ENCODE data around the gene FALEC. TPM values are rescaled to one million over a fixed set of nuclear protein-coding genes. Genes with fewer than 3 reads are reported as not detected.

The FALEC gene
- total and polyA plus RNA-seq, 2 experiments from 2014 or later: 1.7 TPM; not detected in 1

DNA sequence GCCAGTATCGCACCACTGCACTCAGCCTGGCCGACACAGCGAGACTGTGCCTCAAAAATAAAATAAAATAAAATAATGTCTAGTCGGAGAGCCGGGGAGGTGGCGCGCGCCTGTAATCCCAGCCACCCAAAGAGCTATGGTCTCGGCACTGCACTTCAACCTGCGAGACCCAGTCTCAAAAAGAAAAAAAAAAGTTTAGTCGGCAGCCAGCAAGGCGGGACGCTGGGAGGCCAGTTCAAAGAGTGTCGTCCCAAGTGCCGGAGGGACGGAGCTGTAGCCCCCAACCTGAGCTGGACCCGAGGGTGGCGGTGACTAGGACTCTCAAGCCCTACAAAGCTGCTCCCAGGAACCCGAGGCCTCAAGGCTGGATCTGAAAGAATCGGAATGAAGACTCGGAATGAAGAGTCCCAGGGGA is 632 bp upstream of the FALEC start:
- TF ChIP-seq, protein P1, sequence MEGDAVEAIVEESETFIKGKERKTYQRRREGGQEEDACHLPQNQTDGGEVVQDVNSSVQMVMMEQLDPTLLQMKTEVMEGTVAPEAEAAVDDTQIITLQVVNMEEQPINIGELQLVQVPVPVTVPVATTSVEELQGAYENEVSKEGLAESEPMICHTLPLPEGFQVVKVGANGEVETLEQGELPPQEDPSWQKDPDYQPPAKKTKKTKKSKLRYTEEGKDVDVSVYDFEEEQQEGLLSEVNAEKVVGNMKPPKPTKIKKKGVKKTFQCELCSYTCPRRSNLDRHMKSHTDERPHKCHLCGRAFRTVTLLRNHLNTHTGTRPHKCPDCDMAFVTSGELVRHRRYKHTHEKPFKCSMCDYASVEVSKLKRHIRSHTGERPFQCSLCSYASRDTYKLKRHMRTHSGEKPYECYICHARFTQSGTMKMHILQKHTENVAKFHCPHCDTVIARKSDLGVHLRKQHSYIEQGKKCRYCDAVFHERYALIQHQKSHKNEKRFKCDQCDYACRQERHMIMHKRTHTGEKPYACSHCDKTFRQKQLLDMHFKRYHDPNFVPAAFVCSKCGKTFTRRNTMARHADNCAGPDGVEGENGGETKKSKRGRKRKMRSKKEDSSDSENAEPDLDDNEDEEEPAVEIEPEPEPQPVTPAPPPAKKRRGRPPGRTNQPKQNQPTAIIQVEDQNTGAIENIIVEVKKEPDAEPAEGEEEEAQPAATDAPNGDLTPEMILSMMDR (conservative IDR thresholded peaks at IDR 0.05; ENCODE audit: low read depth in 2 of 2): no peak
- TF ChIP-seq ZNF331 (CRISPR knock-in tag; IDR thresholded peaks at IDR 0.05; ENCODE audit: low read depth) (no peak), EZH2 (IDR thresholded peaks at IDR 0.05; ENCODE audit: low read depth, unreplicated experiment) (no peak)
- TF ChIP-seq, protein P2, sequence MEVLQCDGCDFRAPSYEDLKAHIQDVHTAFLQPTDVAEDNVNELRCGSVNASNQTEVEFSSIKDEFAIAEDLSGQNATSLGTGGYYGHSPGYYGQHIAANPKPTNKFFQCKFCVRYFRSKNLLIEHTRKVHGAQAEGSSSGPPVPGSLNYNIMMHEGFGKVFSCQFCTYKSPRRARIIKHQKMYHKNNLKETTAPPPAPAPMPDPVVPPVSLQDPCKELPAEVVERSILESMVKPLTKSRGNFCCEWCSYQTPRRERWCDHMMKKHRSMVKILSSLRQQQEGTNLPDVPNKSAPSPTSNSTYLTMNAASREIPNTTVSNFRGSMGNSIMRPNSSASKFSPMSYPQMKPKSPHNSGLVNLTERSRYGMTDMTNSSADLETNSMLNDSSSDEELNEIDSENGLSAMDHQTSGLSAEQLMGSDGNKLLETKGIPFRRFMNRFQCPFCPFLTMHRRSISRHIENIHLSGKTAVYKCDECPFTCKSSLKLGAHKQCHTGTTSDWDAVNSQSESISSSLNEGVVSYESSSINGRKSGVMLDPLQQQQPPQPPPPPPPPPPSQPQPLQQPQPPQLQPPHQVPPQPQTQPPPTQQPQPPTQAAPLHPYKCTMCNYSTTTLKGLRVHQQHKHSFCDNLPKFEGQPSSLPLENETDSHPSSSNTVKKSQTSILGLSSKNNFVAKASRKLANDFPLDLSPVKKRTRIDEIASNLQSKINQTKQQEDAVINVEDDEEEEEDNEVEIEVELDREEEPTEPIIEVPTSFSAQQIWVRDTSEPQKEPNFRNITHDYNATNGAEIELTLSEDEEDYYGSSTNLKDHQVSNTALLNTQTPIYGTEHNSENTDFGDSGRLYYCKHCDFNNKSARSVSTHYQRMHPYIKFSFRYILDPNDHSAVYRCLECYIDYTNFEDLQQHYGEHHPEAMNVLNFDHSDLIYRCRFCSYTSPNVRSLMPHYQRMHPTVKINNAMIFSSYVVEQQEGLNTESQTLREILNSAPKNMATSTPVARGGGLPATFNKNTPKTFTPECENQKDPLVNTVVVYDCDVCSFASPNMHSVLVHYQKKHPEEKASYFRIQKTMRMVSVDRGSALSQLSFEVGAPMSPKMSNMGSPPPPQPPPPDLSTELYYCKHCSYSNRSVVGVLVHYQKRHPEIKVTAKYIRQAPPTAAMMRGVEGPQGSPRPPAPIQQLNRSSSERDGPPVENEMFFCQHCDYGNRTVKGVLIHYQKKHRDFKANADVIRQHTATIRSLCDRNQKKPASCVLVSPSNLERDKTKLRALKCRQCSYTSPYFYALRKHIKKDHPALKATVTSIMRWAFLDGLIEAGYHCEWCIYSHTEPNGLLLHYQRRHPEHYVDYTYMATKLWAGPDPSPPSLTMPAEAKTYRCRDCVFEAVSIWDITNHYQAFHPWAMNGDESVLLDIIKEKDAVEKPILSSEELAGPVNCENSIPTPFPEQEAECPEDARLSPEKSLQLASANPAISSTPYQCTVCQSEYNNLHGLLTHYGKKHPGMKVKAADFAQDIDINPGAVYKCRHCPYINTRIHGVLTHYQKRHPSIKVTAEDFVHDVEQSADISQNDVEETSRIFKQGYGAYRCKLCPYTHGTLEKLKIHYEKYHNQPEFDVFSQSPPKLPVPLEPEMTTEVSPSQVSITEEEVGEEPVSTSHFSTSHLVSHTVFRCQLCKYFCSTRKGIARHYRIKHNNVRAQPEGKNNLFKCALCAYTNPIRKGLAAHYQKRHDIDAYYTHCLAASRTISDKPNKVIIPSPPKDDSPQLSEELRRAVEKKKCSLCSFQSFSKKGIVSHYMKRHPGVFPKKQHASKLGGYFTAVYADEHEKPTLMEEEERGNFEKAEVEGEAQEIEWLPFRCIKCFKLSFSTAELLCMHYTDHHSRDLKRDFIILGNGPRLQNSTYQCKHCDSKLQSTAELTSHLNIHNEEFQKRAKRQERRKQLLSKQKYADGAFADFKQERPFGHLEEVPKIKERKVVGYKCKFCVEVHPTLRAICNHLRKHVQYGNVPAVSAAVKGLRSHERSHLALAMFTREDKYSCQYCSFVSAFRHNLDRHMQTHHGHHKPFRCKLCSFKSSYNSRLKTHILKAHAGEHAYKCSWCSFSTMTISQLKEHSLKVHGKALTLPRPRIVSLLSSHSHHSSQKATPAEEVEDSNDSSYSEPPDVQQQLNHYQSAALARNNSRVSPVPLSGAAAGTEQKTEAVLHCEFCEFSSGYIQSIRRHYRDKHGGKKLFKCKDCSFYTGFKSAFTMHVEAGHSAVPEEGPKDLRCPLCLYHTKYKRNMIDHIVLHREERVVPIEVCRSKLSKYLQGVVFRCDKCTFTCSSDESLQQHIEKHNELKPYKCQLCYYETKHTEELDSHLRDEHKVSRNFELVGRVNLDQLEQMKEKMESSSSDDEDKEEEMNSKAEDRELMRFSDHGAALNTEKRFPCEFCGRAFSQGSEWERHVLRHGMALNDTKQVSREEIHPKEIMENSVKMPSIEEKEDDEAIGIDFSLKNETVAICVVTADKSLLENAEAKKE (CRISPR knock-in tag; IDR thresholded peaks at IDR 0.05): no peak
- Histone ChIP-seq H3K4me1 (ENCODE audit: insufficient read depth) (peaks cover 7% of the 10 kb centered on the region; the same call in 1 of the 2 replicates), H3K27ac (ENCODE audit: low read depth) (peak overlapping the region; percentile 46; the same call in 1 of the 2 replicates), H3K36me3 (ENCODE audit: insufficient read depth) (no peaks in the 10 kb centered on the region), H3K27me3 (ENCODE audit: insufficient read depth) (no peaks in the 10 kb centered on the region), H3K9me2 (ENCODE audit: insufficient read depth) (no peaks in the 10 kb centered on the region), H3K4me2 (peak overlapping the region; percentile 84), H4K20me1 (replicated peaks; ENCODE audit: insufficient read depth) (no peaks in the 10 kb centered on the region), H3F3A (replicated peaks; ENCODE audit: low read depth) (0 out of 2 replicates have a peak, but pooled peaks cover 17% of the 10 kb centered on the region), H2AFZ (peak overlapping the region; percentile 91), H3K4me3 (peak overlapping the region; percentile 81), H3K79me2 (replicated peaks; ENCODE audit: insufficient read depth) (no peaks in the 10 kb centered on the region)
- peaks cover 24% of the 10 kb centered on the region for H3K27me3 Mint-ChIP-seq (ENCODE audit: insufficient read depth, low read depth, poor library complexity)
- peaks cover 6% of the 10 kb centered on the region; the same call in 1 of the 3 replicates for H3K36me3 Mint-ChIP-seq (ENCODE audit: low read depth)
- peaks cover 8% of the 10 kb centered on the region for H3K4me1 Mint-ChIP-seq
- H3K27ac Mint-ChIP-seq: peak overlapping the region; percentile 91
- peak overlapping the region; percentile 91 for H3K4me3 Mint-ChIP-seq
- DNase-seq (ENCODE audit: low spot score) (peak; percentile 72), ATAC-seq (peak; percentile 17; the same call in 2 of the 3 replicates)
- no peaks in the 10 kb centered on the region; the same call in 2 of the 3 replicates for H3K9me3 Mint-ChIP-seq

All from GM23338 (cell line).